Epithelial cell of proximal tubule (primary cell): ENCODE data around the gene BTC. TPM values are rescaled to one million over a fixed set of nuclear protein-coding genes. Genes with fewer than 3 reads are reported as not detected.
"Not testable (repeated sequence)": the region's sequence is repeated elsewhere in the genome, so short reads cannot be mapped to it uniquely, and the experiment has no call there.

Experiments used
- DNase-seq: peaks from one replicate; pipeline ENCODE4 v3.0.0-alpha.2; 2011; ENCODE audit warnings: low read depth
- H3K4me3 ChIP-seq: 2 replicates; pipeline ENCODE4 v1.5.1; 2011; ENCODE audit warnings: low read depth, mild to moderate bottlenecking, low read length
- total RNA-seq: library from RNA; depleted of rRNA; stranded (reverse); fragments of >200 nt; gene quantifications from 2 replicates; pipeline ENCODE4 v1.2.3, GENCODE V29; 2015
- TF ChIP-seq, protein P1 (sequence below): conservative IDR thresholded peaks from 2 replicates; pipeline ENCODE4 v1.5.1; 2012; ENCODE audit warnings: low read depth, mild to moderate bottlenecking, low read length

Gene BTC
- total RNA-seq, 1 donor from 2014 or later = 5.4 TPM

DNA sequence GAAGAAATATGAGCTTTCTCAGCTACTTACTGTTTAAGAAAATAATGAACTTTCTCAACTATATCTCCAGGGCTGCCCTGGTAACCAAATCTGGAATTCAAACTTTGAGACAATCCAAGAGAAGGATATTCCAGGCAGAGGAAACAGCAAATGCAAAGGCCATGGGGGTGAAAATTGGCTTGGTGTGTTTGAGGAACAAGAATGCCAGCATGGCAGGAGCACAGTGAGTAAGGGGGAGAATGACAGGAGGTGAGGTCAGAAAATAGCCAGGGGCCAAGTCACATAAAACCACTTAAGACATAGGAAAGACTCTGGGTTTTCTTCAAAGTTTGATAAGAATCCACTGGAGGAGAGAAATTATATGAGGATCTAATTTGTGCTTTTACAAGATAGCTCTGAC lies 27.2 kb upstream of the BTC start:
- no peak for DNase-seq
- TF ChIP-seq, protein P1, sequence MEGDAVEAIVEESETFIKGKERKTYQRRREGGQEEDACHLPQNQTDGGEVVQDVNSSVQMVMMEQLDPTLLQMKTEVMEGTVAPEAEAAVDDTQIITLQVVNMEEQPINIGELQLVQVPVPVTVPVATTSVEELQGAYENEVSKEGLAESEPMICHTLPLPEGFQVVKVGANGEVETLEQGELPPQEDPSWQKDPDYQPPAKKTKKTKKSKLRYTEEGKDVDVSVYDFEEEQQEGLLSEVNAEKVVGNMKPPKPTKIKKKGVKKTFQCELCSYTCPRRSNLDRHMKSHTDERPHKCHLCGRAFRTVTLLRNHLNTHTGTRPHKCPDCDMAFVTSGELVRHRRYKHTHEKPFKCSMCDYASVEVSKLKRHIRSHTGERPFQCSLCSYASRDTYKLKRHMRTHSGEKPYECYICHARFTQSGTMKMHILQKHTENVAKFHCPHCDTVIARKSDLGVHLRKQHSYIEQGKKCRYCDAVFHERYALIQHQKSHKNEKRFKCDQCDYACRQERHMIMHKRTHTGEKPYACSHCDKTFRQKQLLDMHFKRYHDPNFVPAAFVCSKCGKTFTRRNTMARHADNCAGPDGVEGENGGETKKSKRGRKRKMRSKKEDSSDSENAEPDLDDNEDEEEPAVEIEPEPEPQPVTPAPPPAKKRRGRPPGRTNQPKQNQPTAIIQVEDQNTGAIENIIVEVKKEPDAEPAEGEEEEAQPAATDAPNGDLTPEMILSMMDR = no peak

DNA sequence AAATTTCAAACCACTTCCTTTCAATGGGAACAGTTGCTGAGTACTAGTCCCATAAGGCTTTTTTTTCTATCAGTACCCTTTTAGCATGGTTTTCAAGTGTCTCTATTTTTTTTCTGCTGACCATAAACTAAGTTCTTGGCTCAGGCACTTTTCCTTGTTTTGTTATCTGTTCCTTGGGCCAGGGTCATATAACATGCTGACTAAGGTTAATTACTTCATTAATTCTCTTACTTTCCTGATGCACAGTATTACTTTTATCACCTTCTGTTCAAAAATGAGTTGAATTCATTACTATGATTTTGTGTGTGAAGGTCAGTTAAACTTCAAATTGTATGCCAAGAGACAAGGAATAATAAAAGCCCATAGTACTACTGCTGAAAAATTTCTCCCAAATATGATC lies 19.7 kb upstream of the BTC start:
- no peak overlapping the region for H3K4me3 ChIP-seq
- no peak for DNase-seq
- TF ChIP-seq, protein P1 = no peak

More for the DNA sequence above, 27.2 kb upstream of the BTC start:
- H3K4me3 ChIP-seq = no peak overlapping the region

DNA sequence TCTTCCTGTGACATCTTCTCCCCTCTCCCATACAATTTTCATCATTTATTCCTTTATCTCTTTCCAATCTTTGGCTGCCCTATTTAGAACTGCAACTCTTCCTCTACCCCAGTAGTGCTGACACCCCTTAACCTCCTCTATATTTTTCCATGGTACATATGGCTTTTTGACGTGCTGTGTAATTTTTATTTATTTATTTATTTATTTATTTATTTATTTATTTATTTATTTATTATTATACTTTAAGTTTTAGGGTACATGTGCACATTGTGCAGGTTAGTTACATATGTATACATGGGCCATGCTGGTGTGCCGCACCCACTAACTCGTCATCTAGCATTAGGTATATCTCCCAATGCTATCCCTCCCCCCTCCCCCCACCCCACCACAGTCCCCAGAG lies 17.7 kb upstream of the BTC start:
- not testable (repeated sequence) for H3K4me3 ChIP-seq, DNase-seq

DNA sequence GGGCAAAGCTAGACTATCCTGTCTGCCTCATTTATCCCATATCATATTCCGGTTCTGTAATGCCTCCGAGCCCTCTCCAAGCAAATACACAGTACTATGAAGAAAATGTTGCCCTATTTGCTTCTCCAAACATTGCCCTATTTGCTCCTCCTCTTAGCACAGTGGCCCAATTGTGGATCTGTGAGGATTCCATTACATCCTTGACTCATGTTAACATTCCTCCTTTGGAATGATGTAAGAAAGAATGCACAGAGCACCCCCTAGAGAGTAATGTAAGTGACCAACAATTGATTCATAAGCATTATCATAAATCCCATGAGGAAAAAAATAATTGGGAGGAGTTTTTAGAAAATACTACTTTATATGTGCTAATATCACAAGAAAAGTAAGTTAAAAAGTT lies 11.3 kb upstream of the BTC start:
- peak; percentile 1 for DNase-seq
- TF ChIP-seq, protein P1 = peak; percentile 13
- no peak overlapping the region for H3K4me3 ChIP-seq

DNA sequence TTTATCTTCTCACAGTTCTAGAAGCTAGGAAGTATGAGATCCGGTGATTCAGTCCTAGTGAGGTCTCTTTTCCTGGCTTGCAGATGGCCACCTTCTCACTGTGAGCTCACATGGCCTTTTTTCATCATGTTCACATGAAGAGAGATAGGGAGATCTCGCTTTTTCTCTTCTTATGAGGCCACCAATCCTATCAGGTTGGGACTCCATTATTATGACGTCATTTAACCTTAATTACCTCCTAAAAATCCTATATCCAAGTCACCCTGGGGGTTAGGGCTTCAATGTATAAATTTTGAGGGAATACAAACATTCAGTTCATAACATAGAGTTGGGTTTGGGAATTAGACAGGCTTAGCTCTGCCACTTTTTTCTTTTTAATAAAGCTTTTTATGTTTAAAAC lies 6.0 kb upstream of the BTC start:
- TF ChIP-seq, protein P1 = no peak
- H3K4me3 ChIP-seq = no peak overlapping the region
- DNase-seq = no peak

DNA sequence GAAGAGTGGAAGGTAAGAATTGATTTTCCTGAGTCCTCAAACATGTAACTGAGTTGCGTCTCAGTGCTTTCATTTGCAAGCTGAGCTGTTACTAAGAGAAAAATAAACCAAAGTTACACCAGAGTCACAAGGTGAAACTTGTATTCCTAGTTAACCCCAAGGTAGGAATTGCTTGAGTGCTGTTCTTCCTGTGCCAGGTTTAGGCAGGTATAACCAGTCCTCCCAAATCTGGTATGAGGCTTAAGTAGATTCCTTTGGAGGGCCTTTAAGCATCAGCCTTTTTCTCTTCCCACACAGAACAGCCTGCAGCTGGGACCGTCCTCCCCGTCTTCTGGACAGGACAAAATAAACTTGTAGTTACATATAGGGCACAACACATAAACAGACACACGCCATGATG lies 2.3 kb upstream of the BTC start:
- H3K4me3 ChIP-seq = no peak overlapping the region
- no peak for DNase-seq
- TF ChIP-seq, protein P1 = no peak

DNA sequence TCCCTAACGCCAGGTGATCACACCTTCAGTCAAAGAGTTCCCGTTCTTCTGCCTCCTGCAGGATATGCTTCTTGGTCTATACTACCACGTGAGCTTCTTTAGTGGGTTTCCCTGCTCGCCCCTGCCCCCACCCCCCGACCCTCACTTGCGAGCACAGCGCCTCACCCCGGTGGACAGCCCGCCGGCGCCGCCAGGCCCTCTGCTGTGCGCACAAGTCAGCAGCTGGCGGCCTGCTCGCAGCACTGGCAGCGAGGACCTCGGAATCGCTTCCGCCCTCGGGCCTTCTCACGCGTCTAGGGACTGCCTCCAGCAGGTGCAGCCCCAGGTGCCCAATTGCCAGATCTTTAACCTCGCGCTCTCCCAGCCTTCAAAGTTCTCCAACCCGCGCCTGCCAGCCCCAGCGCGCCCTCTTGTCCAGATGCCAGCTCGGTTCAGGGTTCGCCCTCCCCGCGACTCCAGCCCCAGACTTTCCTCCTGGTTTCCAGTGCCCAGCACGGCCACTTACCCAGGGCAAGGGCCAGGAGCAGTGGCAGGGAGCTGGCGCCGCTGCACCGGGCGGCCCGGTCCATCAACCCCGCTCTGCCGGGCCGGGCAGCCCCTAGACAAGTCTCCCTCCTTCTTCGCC lies 454 bp downstream of the BTC start:
- DNase-seq = peak; percentile 4
- TF ChIP-seq, protein P1 = peak; percentile 51

More for the DNA sequence above, 454 bp downstream of the BTC start:
- H3K4me3 ChIP-seq = peak overlapping the region; percentile 81
